ENCODE data around the gene CNTFR.
A peak's percentile ranks its signal among the peaks of the same experiment; 100 is the strongest.

The CNTFR gene

GRCh38 chr9:34572092-34572491 is 17.4 kb downstream of the CNTFR start:
- Mint-ChIP-seq H3K4me1 (peaks cover 1% of the 10 kb centered on the region), H3K4me3 (no peak overlapping the region), H3K27ac (no peak overlapping the region), H3K27me3 (peaks cover 58% of the 10 kb centered on the region), H3K9me3 (no peaks in the 10 kb centered on the region)
- ATAC-seq (no peak), DNase-seq (no peak)

- H3K27me3 Mint-ChIP-seq, result peaks cover 58% of the 10 kb centered on the region
Measured at GRCh38 chr9:34571481-34571810, 18.1 kb downstream of the CNTFR start.

GRCh38 chr9:34570809-34571480 is 18.6 kb downstream of the CNTFR start:
- H3K27ac Mint-ChIP-seq, result peak overlapping the region in 1 of 2 donors; percentile 28
- DNase-seq, result no peak

More at GRCh38 chr9:34571481-34571810, 18.1 kb downstream of the CNTFR start:
- no peak overlapping the region for H3K4me3 Mint-ChIP-seq
- ATAC-seq (no peak), DNase-seq (no peak)
- H3K27ac Mint-ChIP-seq, result no peak overlapping the region
- no peaks in the 10 kb centered on the region for H3K4me1 Mint-ChIP-seq
- no peaks in the 10 kb centered on the region for H3K9me3 Mint-ChIP-seq

DNA sequence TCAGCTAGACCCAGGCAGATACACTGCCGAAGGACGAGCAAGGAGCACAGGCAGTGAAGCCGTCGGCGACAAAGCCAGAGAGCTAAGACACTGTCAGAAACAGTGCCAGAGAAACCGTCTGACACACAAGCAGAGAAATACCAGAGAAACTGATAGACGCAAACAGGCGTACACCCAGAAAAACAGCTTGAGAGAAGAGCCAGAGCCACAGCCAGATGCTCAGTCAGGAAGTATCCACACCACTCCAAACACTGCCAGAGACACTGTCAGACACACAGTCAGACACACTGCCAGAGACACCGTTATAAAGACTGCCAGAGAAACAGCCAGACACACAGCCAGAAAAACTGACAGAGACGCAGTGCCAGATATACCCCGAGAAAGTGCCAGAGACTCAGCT is 19.1 kb downstream of the CNTFR start:
- Mint-ChIP-seq H3K27ac (no peak overlapping the region), H3K27me3 (peaks cover 52% of the 10 kb centered on the region), H3K9me3 (no peaks in the 10 kb centered on the region), H3K4me1 (no peaks in the 10 kb centered on the region), H3K4me3 (no peak overlapping the region)
- ATAC-seq (no peak), DNase-seq (no peak)

More at GRCh38 chr9:34570809-34571480, 18.6 kb downstream of the CNTFR start:
- H3K9me3 Mint-ChIP-seq, result no peaks in the 10 kb centered on the region
- ATAC-seq, result no peak
- no peak overlapping the region for H3K4me3 Mint-ChIP-seq
- H3K4me1 Mint-ChIP-seq, result no peaks in the 10 kb centered on the region
- H3K27me3 Mint-ChIP-seq, result peaks cover 56% of the 10 kb centered on the region

- no peaks in the 10 kb centered on the region for H3K4me1 Mint-ChIP-seq
- no peak for DNase-seq
- ATAC-seq, result no peak
Measured at GRCh38 chr9:34568774-34569173, 20.8 kb downstream of the CNTFR start.

GRCh38 chr9:34568133-34568532 is 21.4 kb downstream of the CNTFR start:
- H3K9me3 Mint-ChIP-seq, result no peaks in the 10 kb centered on the region
- ATAC-seq, result no peak
- no peaks in the 10 kb centered on the region for H3K4me1 Mint-ChIP-seq
- no peak overlapping the region for H3K4me3 Mint-ChIP-seq
- no peak for DNase-seq
- no peak overlapping the region for H3K27ac Mint-ChIP-seq
- peaks cover 53% of the 10 kb centered on the region for H3K27me3 Mint-ChIP-seq

More at GRCh38 chr9:34568774-34569173, 20.8 kb downstream of the CNTFR start:
- no peak overlapping the region for H3K4me3 Mint-ChIP-seq
- no peak overlapping the region for H3K27ac Mint-ChIP-seq
- peaks cover 52% of the 10 kb centered on the region for H3K27me3 Mint-ChIP-seq
- H3K9me3 Mint-ChIP-seq, result no peaks in the 10 kb centered on the region

GRCh38 chr9:34566972-34567371 is 22.6 kb downstream of the CNTFR start:
- ATAC-seq, result no peak
- no peak for DNase-seq
- Mint-ChIP-seq H3K27me3 (peaks cover 56% of the 10 kb centered on the region), H3K4me1 (no peaks in the 10 kb centered on the region), H3K9me3 (no peaks in the 10 kb centered on the region), H3K27ac (peak overlapping the region in 1 of 2 donors; percentile 75), H3K4me3 (no peak overlapping the region)

GRCh38 chr9:34566322-34566721 is 23.2 kb downstream of the CNTFR start:
- no peak for DNase-seq
- Mint-ChIP-seq H3K4me1 (no peaks in the 10 kb centered on the region), H3K4me3 (no peak overlapping the region), H3K9me3 (no peaks in the 10 kb centered on the region), H3K27me3 (peaks cover 50% of the 10 kb centered on the region), H3K27ac (no peak overlapping the region)
- ATAC-seq, result no peak

DNA sequence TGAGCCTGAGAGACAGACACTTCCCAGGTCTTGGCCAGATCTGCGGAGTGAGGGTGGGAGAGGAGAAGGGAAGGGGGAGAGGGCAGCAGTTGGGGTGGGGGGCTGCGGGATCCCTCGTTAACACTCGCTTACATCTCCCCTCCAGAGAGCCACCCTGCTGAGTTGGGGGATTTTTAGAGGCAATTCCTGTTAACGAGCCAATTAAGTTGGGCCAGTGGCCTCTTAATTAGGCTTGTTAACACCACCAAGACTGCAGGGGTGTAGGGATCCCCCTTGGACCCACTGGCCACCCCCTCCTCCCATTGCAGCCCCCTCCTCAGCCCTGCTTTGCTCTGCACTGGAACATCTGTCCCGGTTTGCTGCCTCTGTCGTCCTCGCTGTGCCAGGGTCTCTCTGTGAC is 23.7 kb downstream of the CNTFR start:
- no peaks in the 10 kb centered on the region for H3K9me3 Mint-ChIP-seq
- peaks cover 45% of the 10 kb centered on the region for H3K27me3 Mint-ChIP-seq
- no peak for ATAC-seq
- no peak for DNase-seq
- H3K4me3 Mint-ChIP-seq, result no peak overlapping the region
- no peak overlapping the region for H3K27ac Mint-ChIP-seq
- H3K4me1 Mint-ChIP-seq, result no peaks in the 10 kb centered on the region

- H3K9me3 Mint-ChIP-seq, result no peaks in the 10 kb centered on the region
- H3K4me3 Mint-ChIP-seq, result no peak overlapping the region
- DNase-seq (no peak), ATAC-seq (no peak)
- peaks cover 53% of the 10 kb centered on the region for H3K27me3 Mint-ChIP-seq
- no peaks in the 10 kb centered on the region for H3K4me1 Mint-ChIP-seq
- H3K27ac Mint-ChIP-seq, result no peak overlapping the region
Measured at GRCh38 chr9:34564617-34565016, 24.9 kb downstream of the CNTFR start.

DNA sequence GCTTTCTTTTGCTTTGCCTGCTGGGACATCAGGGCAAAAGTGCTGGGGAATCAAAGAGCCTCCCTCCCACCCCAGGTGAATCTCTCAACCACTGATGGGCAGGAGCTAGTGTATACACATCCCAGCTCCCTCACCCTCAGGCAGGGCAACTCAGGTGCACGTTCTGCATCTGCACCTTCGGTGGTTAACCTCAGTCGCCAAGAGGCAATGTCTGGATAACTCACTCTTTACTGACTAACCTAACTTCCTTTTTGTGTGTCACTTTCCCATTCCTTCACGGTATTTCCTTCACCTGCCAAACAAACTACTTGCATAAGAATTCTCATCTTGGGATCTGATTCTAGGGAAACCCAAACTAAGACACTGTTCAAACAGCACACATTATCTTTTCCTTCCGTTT is 26.3 kb downstream of the CNTFR start:
- ATAC-seq, result no peak
- Mint-ChIP-seq H3K4me1 (no peaks in the 10 kb centered on the region), H3K9me3 (no peaks in the 10 kb centered on the region), H3K4me3 (no peak overlapping the region), H3K27me3 (peaks cover 64% of the 10 kb centered on the region), H3K27ac (no peak overlapping the region)
- DNase-seq, result no peak

DNA sequence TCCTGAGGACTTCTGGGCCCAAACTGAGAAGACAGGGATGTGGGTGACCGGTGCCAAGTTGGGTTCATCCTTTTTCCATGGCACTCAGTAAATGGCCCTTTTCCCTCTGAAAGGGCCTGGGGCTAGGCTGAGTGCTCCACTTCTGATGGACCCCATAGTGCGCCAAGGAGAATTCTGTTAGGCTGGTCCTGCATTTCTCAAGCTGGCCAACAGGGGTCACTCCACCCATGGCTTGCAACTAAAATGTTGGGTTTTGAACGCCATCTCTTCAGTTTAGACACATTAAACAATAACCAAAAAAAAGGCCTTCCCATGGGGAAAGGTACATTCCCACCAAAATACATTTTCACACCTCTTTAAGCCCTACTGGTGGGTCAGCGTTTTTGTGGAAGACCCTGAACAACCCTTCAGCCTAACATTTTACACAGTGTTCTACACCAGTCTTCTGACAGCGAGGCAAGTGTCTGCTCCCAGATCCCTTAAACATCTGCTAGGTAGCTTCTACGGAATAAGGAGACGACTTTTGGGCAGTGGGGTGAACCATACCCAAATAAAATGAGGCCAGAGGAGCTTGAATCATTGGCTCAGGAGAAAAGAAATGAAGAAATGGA is 27.3 kb downstream of the CNTFR start:
- Mint-ChIP-seq H3K27ac (no peak overlapping the region), H3K4me1 (no peaks in the 10 kb centered on the region), H3K27me3 (peaks cover 69% of the 10 kb centered on the region), H3K9me3 (no peaks in the 10 kb centered on the region), H3K4me3 (no peak overlapping the region)
- ATAC-seq, result no peak
- DNase-seq, result no peak

- H3K27ac Mint-ChIP-seq, result no peak overlapping the region
- no peak overlapping the region for H3K4me3 Mint-ChIP-seq
- ATAC-seq, result no peak
- DNase-seq, result no peak
- H3K4me1 Mint-ChIP-seq, result no peaks in the 10 kb centered on the region
- H3K9me3 Mint-ChIP-seq, result no peaks in the 10 kb centered on the region
- peaks cover 60% of the 10 kb centered on the region for H3K27me3 Mint-ChIP-seq
Measured at GRCh38 chr9:34560599-34561214, 28.8 kb downstream of the CNTFR start.

DNA sequence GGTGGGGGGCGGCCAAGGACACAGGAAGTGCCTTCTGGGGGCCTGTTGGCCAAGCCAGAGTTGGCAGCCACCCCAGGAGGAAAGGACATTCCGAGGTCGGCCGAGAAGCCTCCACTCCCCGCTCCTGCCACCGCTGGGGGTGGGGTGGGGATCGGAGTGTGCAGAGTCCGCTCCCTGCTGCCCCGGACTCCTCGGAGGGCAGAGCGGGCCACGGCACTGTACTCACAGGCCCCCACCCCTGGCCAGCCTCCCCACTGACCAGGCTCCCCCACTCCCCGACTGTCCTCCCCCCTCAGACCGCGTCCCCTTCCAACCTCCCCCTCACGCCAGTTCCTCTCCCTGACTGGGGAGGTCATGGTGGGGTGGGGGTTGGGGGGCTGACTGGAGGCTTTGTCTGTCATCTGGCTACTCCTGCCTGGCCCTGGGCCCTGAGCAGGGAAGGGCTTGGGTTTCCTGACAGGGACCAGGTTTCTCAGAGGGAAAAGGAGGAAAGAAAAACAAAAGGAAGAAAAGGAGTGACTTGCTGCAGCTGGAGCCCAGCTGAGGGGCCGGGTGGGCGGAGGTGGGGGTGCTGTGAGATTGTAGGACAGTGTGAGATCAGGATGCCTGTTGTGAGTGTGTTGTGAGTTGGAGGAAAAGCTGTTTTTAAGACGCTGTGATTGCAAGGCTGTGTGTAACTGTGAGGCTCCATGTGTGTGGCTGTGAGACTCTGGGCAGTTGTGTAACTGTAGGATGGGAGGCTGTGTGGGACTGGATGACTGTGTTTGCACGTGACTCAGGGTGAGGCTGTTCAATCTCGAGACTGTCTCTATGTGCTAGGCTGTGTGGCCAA is 29.7 kb downstream of the CNTFR start:
- Mint-ChIP-seq H3K9me3 (no peaks in the 10 kb centered on the region), H3K4me1 (no peaks in the 10 kb centered on the region), H3K27me3 (peaks cover 56% of the 10 kb centered on the region), H3K4me3 (no peak overlapping the region), H3K27ac (peak overlapping the region in 1 of 2 donors; percentile 37)
- no peak for DNase-seq
- peak; percentile 39 for ATAC-seq

DNA sequence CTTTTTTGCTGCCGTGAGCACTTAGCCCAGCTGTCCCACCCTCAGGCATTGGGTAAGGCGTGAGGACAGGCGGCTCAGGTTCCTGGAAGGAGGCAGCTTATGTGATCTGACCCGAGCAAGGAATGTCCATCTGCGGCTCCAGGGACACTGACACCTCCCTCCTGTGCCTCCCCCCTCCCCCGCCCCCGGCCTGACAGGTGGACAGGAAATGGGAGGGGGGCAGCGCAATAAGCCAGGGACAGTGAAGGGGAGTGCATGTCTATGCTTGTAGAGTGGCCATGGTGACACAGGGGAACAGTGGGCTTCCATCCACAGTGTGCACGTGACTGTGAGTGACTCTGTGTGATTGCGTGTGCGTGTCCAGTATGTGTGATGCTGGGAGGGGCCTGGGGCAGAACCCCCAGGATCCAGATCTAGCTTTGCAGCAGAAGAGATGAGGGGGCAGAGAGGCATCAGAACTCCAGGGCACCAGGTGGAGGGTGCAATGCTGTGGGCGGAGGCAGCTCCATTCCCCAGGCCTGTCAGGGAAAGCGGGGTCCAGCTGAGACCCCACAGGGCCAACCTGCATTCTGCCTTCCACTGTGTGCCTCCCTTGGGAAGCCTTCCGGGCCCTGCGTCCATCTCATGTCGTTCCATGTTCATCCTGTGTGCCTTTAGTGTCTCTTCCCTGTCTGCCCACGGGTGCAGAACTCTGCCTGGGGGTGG is 30.5 kb downstream of the CNTFR start:
- H3K4me3 Mint-ChIP-seq, result no peak overlapping the region

More for the DNA sequence above, 30.5 kb downstream of the CNTFR start:
- DNase-seq, result no peak
- peaks cover 56% of the 10 kb centered on the region for H3K27me3 Mint-ChIP-seq
- no peak for ATAC-seq
- no peaks in the 10 kb centered on the region for H3K4me1 Mint-ChIP-seq
- peak overlapping the region in 1 of 2 donors; percentile 28 for H3K27ac Mint-ChIP-seq
- H3K9me3 Mint-ChIP-seq, result no peaks in the 10 kb centered on the region
